HG02571 (cell line): ENCODE data around the gene DDX52.
"Not testable (repeated sequence)": the region's sequence is repeated elsewhere in the genome, so short reads cannot be mapped to it uniquely, and the experiment has no call there.

Experiments used
- ATAC-seq: cut with Tn5 transposase; IDR thresholded peaks from one replicate; pipeline ENCODE4 v1.9.1; 2021; ENCODE audit warnings: mild to moderate bottlenecking, moderate library complexity; ENCODE audit not compliant: unreplicated experiment

The DDX52 gene

DNA sequence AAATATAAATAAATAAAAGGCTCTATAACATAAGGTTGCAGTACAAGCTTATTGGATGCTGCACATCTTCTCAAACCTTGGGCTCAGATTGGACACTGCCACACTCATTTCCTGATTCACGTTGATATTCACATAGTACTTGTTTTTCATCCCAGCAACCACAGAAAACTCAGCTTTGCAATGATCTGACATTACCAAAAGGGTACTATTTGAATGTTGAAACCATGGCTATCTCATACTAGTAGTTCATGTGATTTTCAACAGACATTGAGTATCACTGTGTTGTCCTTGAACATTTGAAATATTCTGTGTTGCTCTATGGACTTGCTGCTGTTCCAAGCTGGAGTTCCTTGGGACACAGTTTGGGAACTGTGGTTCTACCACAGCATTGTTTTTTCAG is 14.0 kb upstream of the DDX52 start:
- no peak for ATAC-seq

DNA sequence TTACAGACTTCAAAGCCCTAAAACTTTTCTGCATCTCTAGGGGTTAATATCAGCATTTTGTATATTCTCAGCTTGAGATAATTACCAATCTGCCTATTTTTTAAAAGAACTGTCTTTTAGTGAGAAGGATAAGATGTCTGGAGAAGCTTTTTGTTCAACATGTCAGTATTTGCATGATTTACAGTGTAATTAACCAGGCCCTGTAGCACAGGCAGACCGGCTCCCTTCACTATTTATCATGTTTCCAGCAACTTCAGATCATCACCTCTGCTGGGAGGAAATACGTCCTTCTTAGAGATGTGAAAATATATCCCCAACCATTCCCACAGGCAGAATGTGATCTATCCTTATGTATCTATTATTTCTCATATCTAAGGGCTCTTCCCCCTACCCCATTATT is 8.6 kb upstream of the DDX52 start:
- no peak for ATAC-seq

DNA sequence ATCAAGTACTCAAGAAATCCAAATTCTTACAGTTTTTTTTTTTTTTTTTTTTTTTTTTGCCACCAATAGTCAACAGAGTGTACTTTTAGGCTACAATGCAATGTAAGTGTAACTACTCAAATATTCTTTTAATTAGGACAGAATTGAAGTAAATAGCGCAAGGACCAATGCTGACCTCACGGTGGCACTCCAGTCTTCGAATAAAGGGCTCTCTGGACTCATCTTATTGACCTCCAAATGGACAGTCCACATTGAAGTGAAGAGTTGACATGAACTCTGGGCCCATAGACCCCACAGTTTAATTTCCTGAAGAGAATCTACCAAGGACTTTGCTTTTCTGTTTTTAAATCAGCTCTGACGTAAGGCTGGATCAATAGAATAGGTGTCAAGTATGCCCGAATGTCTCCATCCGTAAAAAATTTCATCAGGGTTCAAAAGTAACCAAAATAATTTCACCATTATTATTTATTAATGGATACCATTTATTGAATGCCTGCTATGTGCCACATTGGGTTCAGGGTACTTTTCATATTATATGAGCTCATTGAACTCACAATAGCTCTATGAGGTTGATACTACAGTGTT is 7.3 kb upstream of the DDX52 start:
- ATAC-seq, result no peak

DNA sequence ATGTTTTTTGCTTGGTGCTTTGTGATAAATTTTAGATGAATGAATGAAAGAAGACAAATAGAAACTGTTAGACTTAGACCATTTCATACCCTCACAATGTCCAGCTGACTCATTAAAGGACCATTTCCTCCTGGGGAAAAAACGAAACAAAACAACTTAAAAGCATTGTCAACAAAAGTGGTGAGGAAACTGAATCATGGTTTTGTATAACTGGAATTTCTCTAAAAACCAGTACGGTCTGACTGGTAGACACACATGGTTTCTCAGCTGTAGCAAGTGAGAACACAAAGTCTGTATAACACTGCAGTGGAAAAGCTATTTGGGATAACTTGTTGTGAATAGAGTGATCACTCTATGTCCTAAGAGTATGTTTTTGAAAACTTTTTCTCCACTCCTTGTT is 5.3 kb upstream of the DDX52 start:
- ATAC-seq, result no peak

DNA sequence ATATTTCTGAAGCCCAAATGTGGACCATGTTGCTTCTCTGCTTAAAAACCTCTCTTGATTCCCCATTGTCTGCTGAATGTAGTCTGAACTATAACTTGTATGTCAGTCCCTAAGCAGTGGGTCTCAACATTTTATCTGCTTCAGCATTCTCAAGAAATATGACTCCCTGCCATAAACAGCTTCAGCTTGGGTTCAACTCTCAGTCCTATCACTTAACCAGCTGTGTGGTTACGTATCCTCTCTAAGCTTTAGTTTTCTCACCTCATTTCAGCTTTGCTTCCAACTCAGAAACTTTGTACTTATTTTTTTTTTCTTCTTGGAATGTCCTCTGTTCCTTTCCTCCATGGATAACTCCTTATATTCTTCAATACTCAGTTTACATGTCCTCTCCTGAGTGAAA is 4.6 kb upstream of the DDX52 start:
- ATAC-seq, result no peak

DNA sequence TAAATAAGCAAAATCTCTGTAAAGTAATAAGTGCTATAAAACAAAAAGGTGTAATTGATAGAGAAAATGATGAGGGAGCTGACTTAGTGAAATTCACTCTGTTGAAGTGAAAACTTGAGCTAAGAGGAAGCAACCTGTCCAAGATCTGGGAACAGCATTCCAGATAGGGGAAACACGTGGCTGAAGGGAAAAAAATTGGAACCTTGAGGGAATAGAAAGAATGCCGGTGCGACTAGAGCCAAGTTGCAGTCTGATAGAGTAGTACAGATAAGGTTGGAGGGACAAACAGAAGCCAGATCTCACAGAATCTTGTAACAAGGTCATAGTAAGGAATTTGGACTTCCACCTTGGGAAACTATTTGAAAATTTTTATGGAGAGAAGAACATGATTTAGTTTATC is 623 bp upstream of the DDX52 start:
- no peak for ATAC-seq

DNA sequence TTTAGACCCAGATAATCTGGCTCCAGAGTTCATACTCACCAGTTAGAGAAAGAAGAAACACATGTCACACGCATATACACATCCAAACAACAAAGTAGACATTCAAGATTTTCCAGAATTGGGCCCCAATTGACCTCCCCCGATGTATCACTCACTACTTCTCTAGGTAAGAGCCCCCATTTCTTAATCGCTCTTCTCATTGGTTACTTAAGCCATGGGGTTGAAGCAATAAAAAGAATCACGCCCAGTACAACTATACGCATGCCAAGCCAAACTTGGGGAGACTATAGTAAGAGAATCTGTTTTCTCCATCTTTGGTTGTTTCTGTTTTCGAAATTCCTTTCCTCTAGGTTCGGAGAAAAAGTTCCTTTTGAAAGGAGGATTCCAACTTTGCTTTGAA is 565 bp downstream of the DDX52 start:
- ATAC-seq, result no peak

DNA sequence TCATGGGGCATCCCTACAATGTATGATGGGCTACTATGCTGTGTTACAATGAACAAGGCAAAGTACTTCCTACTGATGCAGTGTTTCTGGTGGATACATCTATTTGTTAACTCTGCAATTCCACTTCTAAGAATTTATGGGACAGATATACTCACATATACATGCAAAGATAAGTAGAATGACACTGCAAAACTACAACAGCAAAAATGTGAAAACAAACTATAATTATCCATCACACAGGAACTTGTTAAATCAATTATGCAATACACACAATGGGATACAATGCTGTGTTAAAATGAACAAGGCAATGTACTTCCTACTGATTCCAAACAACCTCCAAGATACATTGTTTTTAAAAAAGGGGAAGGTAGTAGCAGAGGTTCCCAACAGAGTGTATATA is 3.2 kb downstream of the DDX52 start:
- ATAC-seq, result no peak

DNA sequence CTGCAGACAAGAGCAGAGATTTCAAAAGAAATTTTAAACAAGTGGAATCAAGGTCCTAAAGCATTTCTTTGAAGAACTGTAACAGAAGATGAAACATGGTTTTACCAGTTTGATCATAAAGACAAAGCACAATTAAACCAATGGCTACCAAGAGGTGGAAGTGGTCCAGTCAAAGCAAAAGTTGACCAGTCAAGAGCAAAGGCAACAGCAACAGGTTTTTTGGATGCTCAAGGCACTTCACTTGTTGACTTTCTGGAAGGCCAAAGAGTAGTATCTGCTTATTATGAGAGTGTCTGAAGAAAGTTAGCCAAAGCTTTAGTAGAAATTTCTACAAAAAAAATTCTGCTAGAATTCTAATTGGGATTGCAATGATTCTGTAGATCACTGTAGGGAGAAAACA is 5.3 kb downstream of the DDX52 start:
- no peak for ATAC-seq

DNA sequence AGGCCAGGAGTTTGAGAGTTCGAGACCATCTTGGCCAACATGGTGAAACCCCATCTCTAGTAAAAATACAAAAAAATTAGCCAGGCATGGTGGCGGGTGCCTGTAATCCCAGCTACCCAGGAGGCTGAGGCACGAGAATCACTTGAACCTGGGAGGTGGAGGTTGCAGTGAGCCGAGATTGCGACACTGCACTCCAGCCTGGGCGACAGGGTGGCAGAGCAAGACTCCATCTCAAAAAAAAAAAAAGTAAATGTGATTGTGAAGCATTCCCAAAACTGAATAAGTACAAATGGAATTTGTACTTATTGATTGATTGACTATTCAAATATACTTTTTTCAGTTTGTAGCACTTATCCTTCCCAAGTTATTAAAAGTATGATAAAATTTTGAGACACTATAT is 26.8 kb downstream of the DDX52 start:
- not testable (repeated sequence) for ATAC-seq

DNA sequence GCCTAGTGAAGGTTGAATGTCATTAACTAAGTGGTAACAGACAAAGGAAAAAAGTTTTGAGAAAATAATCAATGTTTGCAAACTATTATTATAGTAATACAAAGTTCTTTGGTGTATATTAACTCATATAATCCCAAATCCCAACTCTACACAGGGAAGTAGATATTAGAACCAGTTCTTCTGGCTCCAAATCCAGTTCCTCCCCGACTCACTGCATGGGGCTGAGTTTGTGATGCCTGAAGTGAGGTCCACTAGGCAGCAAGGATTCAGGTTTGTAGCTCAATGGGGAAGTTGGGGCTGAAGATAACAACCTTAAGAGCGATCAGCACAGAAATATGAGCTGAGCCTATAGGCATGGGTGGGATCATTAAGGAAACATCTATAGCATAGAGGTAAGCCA is 28.4 kb downstream of the DDX52 start:
- no peak for ATAC-seq

DNA sequence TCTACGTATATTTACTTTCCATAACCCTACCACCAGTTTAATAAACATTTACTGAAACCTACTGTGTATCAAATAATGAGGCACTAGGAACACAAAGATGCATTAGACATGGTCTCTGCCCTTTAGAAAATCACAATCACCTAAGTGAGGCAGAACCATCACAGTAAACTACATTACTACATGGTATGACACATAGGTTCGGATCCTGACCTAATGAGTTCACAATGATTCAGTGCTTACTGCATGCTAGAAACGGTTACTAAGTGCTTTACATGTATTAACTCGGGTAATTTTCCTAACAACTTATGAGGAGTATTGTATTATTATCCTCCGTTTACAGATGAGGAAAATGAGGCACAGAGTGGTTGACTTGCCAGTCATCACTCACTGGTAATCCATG is 28.9 kb downstream of the DDX52 start:
- no peak for ATAC-seq

DNA sequence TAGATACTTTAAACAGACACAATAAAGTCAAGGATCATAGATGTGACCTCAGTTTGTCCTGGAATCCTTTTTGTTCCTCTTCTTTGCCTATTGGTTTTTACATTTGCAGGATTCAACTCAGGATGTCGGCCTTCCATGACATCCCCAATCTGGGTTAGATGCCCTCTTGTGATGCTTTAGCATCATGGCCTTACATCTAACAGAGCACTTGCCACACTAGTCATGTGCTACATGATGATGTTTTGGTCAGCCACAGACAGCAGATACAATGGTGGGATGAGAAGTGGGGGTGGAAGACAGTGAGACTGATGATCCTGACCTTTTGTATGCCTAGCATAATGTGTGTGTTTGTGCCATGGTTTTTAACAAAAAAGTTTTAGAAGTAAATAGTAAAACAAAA is 32.3 kb downstream of the DDX52 start:
- no peak for ATAC-seq

DNA sequence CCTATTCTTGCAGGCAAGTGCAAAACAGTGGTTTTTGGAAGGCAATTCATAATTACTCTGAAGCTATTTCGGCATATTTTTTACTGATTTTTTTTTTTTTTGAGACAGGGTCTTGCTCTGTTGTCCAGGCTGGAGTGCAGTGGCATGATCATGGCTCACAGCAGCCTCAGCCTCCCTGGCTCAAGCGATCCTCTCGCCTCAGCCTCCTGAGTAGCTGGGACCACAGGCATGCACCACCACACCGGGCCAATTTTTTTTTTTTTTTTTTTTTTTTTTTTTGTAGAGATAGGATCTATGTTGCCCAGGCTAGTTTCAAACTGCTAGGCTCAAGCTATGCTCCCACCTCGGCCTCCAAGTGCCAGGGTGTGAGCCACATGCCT is 33.2 kb downstream of the DDX52 start:
- not testable (repeated sequence) for ATAC-seq

DNA sequence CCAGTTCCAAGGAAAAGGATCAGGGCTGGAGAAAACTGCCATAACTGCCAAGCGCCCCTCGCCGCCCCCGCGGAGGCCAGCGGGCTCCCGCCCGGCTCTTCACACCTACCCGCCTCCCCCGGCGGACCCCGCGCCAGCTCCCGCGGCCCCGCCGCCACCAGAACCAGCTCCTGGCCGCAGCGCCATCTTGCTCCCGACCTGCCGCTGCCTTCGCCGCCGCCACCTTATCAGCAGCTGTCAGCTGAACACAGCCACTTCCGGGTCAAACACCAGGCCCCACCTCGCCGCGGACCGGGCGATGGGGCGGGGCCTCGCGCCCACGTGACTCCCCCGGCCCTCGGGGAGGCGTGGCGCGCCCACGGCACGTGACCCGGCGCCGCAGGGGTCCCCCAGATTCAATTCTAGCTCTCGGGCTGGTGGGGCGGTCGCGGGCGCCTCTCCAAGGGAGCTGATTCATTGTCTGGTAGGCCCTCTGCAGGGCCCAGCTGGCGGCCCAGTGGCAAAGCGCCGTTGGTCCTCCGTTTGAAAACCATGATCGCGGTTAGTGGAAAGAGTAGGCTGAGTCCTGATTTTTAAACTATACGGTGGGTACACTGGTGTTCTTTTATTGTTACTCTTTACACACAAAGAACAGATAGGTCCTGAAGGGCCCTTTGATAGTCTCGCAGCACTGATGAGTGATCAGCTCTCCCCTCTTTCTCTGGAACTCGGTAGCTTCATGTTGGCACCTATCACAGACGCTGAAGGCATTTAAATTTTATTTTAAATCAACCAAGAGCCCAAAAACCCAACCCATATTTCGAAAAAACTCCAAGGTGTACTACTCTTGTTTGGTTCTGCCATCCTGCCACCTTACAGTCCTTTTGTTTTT is 33.8 kb downstream of the DDX52 start, which contains the start of gene SYNRG:
TSS of gene SYNRG (minus strand) at position 249 of the 871 bp plus-strand sequence. CDS start at position 186, 63 bp downstream.
- peak; percentile 88 for ATAC-seq

DNA sequence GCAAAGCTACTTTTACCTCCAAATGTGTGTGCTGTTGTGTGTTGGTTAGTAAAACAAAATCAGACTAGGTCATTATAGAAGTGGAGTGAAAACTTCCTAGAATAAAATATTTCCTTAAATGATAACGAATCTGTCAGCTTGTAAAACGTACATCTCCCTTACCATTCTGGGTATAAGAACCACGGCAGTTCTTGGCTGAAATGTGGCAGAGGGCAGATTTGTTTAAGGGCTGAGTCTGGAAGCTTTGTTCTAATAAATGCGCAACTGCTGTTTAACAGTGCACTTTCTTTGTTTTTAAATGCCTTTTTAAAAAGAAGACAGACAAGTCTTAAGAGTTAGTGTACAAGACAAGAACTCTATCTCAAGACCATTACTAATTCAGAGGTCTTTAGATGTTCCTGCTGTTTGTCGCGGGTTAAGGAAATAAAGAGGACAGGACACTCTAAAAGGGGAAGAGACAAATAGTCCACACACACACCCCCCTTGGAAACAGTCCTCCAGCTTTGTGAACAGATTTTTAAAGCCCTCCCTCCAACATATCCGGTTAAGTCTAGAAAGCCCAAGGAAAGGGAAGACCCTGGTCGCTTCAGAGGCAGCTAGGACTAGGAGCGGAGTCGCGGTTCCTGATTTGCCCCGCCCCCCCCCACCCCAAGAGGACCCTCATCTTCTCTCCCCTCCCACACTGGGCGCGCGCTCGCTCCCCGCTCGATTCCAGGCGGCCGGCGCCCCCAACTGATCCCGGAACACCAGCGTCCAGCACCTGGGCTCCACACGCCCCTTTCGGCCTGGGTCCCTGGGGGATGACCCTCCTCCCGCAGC is 34.7 kb downstream of the DDX52 start:
- peak; percentile 16 for ATAC-seq

DNA sequence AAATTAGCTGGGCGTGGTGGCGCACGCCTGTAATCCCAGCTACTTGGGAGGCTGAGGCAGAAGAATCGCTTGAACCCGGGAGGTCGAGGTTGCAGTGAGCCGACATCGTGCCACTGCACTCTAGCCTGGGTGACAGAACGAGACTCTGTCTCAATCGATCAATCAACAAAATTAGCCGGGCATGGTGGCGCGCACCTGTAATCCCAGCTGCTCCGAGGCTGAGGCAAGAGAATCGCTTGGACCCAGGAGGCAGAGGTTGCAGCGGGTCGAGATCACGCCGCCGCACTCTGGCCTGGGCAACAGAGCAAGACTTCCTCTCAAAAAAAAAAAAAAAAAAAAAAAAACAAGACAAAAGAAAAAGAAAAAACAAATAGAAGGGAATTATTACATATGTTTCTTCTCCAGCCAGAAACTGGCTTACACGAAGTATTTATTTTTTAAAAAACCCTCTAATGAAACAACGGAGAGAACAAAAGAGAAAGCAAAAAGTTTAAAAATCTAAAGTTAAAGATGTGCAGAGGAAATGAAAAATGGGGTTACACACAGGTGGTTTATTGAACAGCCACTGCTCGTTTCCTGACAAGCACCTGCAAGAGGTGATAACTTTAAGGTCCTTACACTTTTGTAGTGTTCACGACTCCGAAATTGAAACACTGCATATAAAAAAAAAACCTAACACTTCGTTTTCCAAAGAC is 35.5 kb downstream of the DDX52 start:
- ATAC-seq, result no peak

DNA sequence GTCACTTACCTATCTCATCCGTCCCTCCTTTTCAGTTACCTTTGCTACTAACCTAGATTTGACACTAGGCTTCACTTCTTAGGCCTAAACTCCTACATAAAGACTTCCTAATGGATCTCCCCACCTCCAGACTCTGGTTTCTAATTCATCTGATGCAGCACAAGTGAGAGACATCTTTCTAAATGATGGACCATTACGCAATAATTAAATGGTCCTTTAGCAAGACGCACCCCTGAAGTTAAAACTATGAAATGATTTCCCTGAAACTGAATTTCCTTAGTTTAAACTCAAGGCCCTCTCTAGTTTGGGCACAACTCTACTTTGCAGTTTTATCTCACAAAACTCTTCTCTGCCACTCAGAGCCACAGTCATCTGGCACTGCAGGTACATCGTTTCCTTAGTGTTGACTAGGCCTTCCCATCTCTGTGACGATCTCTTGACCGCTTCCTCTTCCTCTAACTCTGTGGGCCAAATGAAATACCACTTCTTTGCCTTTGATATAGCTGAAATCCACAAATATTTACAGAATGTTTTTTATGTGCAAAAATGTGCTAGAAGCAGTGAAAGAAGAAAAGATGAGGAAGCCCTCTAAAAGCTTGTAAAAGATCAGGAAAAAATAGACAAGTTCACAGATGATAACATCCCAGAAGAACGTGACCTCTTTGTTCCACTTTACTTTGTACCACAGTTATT is 37.3 kb downstream of the DDX52 start:
- ATAC-seq, result no peak

DNA sequence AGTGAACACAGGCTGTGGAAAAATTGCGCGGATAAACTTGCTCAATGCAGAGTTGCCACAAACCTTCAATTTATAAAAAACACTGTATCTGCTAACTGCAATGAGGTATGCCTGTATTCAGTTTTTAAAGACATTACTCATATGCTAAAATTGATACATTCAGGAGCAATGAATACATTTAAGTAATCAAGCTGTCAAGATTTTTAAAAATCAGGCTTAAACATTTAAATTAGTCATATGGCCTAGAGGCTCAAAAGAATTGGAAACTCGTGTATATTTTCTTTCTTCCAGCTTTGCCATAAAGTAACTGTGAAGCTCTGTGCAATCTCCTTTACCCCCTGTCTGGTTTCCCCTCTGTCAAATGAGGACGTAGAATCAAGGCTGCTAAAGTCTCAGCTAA is 38.2 kb downstream of the DDX52 start:
- ATAC-seq, result no peak

DNA sequence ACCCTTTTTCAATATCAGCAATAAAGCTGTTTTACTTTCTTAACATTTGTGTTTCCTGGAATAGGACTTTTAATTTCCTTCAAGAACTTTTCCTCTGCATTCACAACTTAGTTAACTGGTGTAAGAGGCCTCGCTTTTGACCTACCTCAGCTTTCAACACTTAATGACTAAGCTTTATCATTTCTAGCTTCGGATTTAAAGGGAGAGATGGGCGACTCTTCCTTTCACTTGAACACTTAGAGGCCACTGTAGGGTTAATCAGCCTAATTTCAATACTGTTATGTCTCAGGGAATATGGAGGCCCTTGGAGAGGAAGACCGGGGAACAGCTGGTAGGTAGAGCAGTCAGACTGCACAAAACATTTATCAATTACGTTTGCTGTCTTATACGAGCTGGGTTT is 38.7 kb downstream of the DDX52 start:
- no peak for ATAC-seq

DNA sequence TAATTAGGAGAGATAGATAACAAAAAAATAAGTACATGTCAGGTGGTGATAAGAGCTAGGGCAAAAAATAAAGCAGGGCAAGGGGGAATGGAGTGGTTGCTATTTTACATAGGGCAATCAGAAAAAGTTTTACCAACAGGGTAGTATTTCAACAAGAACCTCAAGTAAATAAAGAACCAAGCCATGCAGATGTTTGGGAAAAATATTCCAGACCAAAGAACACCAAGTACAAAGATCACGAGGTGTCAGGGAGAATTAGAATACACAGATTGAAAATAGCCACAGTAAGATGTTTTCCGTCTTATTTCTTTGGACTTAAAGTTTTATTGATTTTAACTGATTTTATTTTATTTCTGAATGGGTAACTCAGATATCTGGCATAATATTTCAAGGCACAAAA is 45.1 kb downstream of the DDX52 start:
- ATAC-seq, result no peak
